Astrocyte of the spinal cord (primary cell): Measurements from ENCODE around the gene C1orf226.

Experiments used
- DNase-seq: peaks from one replicate; pipeline ENCODE4 v3.0.0; 2011; ENCODE audit warnings: low read depth, low spot score
- H3K4me3 ChIP-seq: 2 replicates; pipeline ENCODE4 v1.5.1; 2011; ENCODE audit warnings: low read depth, mild to moderate bottlenecking, low read length, moderate library complexity
- in situ Hi-C: cut with HindIII; loops from 2 replicates; pipeline ENCODE4 v1.10.0; 2017; ENCODE audit warnings: low sequenced_read_pairs
- TF ChIP-seq, protein P1 (sequence below): IDR thresholded peaks from 2 replicates; pipeline ENCODE4 v1.5.1; 2012; ENCODE audit warnings: low read depth, mild to moderate bottlenecking, low read length, inconsistent platforms

The C1orf226 gene

GRCh38 chr1:162389971-162390370, 8.4 kb downstream of the C1orf226 start:
- no peak for DNase-seq
- TF ChIP-seq, protein P1, sequence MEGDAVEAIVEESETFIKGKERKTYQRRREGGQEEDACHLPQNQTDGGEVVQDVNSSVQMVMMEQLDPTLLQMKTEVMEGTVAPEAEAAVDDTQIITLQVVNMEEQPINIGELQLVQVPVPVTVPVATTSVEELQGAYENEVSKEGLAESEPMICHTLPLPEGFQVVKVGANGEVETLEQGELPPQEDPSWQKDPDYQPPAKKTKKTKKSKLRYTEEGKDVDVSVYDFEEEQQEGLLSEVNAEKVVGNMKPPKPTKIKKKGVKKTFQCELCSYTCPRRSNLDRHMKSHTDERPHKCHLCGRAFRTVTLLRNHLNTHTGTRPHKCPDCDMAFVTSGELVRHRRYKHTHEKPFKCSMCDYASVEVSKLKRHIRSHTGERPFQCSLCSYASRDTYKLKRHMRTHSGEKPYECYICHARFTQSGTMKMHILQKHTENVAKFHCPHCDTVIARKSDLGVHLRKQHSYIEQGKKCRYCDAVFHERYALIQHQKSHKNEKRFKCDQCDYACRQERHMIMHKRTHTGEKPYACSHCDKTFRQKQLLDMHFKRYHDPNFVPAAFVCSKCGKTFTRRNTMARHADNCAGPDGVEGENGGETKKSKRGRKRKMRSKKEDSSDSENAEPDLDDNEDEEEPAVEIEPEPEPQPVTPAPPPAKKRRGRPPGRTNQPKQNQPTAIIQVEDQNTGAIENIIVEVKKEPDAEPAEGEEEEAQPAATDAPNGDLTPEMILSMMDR = no peak
- in situ Hi-C loops = no loop called here
- no peak overlapping the region for H3K4me3 ChIP-seq

GRCh38 chr1:162390396-162391185, 9.1 kb downstream of the C1orf226 start:
- in situ Hi-C loops = no loop called here
- TF ChIP-seq, protein P1 = no peak
- DNase-seq = no peak
- H3K4me3 ChIP-seq = no peak overlapping the region

GRCh38 chr1:162391790-162392563, 10.4 kb downstream of the C1orf226 start:
- H3K4me3 ChIP-seq = no peak overlapping the region
- TF ChIP-seq, protein P1 = peak; percentile 89
- peak; percentile 55 for DNase-seq
- in situ Hi-C loops = no loop called here

DNA sequence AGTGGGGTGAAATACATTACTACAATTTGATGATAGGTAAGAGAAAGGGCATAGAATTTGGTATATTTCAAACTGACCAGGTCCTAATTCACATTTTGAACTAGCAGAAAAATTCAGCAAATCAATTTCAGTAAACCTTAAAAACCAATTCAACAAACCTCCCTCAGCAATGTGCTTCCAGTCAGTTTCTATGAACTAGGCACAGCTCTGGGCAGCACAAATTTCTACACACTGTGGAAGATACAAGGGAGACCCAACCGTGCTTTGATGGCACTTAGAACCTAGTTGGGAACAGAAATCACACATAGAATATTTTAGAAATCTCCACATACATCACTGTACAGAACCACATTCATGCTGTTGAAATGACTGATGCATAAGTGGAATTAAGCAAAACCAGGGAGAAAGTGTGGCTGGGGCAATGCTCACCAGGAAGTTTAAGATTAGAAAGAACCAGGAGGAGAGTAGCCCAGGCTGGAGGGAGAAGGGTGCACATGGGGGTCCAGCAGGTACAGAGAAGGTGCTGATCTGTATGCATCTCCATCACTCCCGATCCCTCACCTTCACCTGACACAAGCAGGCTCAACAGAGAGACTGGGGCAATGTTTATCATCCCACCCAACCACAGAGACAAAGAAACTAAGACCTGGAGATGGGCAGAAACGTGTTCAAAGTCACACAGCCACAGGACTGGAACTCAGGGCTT, 14.8 kb downstream of the C1orf226 start:
- TF ChIP-seq, protein P1 = no peak

GRCh38 chr1:162397039-162397448, 15.5 kb downstream of the C1orf226 start:
- TF ChIP-seq, protein P1 = no peak
- in situ Hi-C loops = no loop called here
- DNase-seq = no peak
- H3K4me3 ChIP-seq = no peak overlapping the region

More for the DNA sequence above, 14.8 kb downstream of the C1orf226 start:
- H3K4me3 ChIP-seq = no peak overlapping the region
- DNase-seq = no peak
- in situ Hi-C loops = no loop called here

DNA sequence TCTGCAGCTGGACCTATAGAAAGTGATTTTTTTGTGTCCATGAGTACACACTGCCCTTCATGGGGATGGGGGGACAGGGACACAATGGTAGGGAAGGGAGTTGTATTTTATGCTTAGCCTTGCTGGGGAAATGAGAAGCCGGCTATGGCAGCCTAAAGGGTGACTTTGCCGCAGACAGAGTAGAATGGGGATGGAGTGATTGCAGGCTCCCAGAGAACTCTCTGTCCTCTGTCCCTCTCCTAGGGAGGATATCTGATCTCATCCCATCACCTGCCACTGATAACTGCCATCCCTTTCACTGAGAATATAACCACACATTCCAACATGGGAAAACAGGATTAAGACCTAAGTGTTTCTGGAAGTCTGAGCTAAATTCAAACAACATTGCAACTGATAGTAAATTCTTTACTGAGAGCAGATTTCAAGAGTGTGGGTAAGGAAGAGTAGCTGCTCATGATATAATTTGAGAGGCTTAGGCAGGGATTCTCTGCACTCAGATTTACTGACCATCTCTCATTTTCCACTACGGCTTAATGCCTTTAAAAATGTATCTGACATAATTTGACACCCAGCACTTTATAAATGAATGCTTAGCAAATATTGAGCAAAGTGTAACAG, 16.5 kb downstream of the C1orf226 start:
- no peak for DNase-seq
- in situ Hi-C loops = no loop called here
- H3K4me3 ChIP-seq = no peak overlapping the region
- TF ChIP-seq, protein P1 = no peak
